Measurements from ENCODE around the gene MATCAP1.

MATCAP1 gene

DNA sequence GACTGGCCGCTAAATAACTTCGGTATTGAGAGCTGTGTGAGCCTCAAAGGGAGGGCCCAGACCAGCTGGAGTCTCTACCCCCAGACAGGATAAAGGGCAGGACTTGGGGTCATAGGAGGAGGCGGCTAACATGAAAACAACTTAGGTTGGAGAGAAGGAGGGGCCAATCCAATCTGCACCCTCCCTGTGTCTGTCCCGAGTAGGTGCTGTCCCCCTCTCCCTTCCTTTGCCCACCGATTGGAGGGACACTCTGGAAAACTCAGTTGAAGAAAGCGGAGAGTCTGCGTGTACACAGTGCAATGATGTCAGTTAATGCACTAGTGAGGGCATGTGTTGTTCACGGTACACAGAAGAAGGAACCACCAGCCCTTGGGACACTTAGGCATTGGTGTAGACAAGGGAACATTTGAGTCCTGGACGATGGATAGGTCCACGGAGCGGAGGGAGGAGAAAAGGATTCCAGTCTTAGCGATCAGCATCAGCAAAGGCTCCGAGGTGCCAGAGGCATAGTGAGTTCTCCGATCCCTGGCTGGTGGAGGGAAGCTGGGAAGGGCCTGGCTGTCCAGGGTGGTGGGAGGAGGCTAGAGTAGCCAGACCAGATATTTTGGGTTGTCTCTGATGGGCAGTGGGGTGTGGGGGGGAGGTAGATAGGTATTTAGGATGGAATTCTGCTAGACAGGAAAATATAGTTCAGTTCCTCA, 12.7 kb downstream of the MATCAP1 start:
- DNase-seq (ENCODE audit: low spot score): no peak

GRCh38 chr16:67170168-67170948, 13.4 kb downstream of the MATCAP1 start, which contains the start of gene NOL3:
Gene NOL3, plus strand, starts transcription at chr16:67170538.
- DNase-seq (ENCODE audit: low spot score): no peak

GRCh38 chr16:67169642-67170167, 14.1 kb downstream of the MATCAP1 start:
- DNase-seq (ENCODE audit: low spot score): no peak

GRCh38 chr16:67169011-67169451, 14.7 kb downstream of the MATCAP1 start:
- DNase-seq (ENCODE audit: low spot score): no peak

DNA sequence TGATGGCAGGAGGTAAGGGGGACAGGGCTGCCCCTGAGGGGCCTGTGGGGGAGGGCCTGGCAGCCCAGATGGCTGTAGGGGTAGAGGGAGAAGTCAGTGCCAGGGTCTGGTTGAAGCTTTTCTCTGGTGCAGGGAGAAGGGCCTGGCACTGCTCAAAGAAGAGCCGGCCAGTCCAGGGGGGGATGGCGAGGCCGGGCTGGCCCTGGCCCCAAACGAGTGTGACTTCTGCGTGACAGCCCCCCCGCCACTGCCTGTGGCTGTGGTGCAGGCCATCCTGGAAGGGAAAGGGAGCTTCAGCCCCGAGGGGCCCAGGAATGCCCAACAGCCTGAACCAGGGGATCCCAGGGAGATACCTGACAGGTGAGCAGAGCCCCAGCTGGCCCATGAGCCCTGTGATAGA, 16.2 kb downstream of the MATCAP1 start:
- no peak for DNase-seq (ENCODE audit: low spot score)

GRCh38 chr16:67166598-67167168, 17.1 kb downstream of the MATCAP1 start:
- DNase-seq (ENCODE audit: low spot score): no peak

DNA sequence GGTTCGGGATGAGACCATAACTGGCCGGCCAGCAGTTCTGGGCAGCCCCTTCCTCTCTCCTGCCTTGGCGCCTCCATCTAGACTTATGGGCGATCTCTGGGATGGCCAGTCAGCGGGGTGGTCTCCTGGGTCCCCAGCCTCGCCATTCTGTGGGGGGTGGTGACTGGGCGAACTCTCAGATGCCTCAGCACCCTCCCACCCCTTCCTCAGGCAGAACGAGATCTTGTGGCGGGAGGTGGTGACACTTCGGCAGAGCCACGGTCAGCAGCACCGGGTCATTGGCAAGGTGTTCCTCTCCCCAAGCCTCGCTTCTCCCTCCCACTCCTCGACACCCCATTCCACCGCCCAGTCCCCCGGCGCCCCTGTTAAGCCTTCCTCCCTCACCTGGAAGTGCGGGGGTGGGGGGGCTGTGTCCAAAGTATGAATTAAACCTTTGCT, 17.6 kb downstream of the MATCAP1 start:
- no peak for DNase-seq (ENCODE audit: low spot score)

- DNase-seq (ENCODE audit: low spot score): no peak
Observed at GRCh38 chr16:67165121-67166078, 18.4 kb downstream of the MATCAP1 start.

DNA sequence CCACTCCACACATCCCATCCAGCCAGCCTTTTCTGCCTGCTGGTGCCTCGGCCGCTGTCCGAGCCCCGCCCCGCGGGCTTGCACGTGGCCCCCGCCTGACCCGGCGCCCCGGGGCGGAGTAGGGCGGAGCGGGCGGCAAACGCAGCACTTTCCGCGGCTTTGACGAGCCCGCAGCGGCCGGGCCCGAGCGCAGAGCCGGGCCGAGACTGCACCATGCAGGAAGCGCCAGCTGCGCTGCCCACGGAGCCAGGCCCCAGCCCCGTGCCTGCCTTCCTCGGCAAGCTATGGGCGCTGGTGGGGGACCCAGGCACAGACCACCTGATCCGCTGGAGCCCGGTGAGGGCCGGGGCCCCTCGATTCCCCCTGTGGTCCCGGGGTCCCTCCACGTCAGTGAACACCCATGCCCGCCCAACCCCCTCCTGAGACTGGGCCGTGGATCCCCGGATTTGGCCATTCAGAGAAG, 19.1 kb downstream of the MATCAP1 start, which contains the start of gene HSF4:
Gene HSF4, plus strand, starts transcription at position 147 of the 463 bp plus-strand sequence. Its CDS starts 67 bp downstream, at position 214.
- no peak for DNase-seq (ENCODE audit: low spot score)

DNA sequence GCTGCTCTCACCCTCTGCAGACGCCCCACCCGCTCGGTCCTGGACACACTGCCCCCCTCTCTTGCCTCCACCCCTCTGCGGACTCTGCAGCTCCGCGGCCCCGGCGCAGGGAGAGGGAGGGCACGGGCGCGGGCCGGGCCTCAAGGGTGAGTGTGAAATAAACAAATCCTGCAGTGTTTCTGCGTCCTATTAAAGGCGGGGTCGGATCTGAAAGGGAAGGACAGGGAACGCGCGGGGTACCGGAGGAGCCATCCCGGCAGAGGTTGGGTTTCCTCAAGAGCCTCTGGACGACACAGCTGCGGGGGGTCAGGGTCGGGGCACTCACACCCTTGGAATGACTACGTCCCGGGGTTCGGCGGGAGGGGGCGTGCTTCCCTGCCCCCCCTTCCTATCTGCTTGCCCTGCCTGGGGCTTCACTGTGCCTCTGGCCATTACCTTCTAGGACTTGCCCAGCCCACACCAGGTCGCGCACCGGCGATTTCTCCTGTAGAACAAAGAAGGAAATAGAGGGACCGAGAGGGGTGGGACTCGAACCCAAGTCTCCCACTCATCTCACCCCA, 19.7 kb downstream of the MATCAP1 start:
- no peak for DNase-seq (ENCODE audit: low spot score)

- DNase-seq (ENCODE audit: low spot score): peak; percentile 25
Observed at GRCh38 chr16:67163164-67163998, 20.4 kb downstream of the MATCAP1 start.

- no peak for DNase-seq (ENCODE audit: low spot score)
Observed at GRCh38 chr16:67162506-67163163, 21.1 kb downstream of the MATCAP1 start.

- no peak for DNase-seq (ENCODE audit: low spot score)
Observed at GRCh38 chr16:67161595-67162058, 22.1 kb downstream of the MATCAP1 start.

- peak; percentile 82 for DNase-seq (ENCODE audit: low spot score)
Observed at GRCh38 chr16:67158637-67159600, 24.8 kb downstream of the MATCAP1 start.

DNA sequence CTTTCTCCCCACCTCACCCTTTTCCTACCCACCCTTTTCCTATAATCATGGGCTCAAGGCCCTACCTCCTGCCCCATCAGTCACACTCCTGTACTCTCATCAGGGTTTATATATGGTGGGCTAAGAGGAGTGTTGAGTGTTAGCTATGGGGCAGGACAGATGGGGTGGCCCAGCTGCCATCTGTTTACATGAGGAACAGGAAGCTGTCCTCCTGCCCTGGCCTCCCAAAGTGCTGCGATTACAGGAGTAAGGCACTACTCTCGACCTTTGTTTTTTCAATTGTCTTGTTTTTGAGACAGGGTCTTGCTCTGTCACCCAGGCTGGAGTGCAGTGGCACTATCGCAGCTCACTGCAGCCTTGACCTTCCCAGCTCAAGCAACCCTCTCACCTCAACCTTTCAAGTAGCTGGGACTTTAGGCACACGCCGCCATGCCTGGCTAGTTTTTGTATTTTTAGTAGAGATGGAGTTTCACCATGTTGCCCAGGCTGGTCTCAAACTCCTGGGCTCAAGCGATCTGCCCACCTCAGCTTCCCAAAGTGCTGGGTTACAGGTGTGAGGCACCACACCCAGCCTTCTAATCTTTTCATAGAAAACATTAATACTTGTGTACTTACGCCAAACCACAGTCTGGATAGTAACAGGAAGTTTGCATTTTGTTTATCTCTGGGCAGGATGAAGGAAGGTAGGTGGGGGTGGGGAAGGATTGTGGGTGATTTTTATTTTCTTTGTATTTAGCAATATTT, 25.7 kb downstream of the MATCAP1 start:
- DNase-seq (ENCODE audit: low spot score): peak; percentile 38

DNA sequence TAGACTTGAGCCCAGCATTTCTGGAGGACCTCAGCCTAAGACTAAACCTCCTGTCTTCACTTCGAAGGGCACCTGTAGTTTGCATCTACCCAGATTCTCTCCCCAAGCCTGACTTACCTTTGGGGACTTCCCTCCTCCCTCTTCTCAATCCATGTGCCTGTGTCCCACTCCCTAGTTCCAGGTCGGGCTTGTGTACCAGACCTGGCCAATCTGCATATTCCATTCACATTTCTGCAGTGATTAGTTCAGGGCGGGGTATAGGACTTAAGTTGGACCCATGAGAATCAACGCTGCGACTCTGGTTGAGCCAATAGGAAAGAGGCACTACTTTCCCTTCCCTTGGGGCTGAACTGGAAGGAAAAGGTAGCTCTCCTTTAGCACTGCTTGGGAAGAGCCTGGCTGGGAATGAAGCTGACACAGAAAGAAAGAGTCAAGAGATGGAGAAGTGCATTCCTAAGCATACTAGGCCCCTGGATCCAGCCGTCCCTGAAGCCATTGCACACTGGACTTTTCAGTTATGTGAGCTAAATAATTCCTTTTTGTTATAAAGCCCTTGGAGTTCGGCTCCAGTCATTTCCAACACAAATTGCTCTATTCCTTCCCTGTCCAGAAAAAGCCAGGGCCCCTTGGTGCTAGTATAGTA, 26.5 kb downstream of the MATCAP1 start:
- no peak for DNase-seq (ENCODE audit: low spot score)

Data from CD4-positive, alpha-beta T cell treated with Interleukin-6 at 100 ng/mL for 8 hours (primary cell).